ENCODE data around the gene SPATA33. TPM values are rescaled to one million over a fixed set of nuclear protein-coding genes. Genes with fewer than 3 reads are reported as not detected.
A peak's percentile ranks its signal among the peaks of the same experiment; 100 is the strongest.

Gene SPATA33
- total RNA-seq, 1 experiment from 2014 or later, result 17.4 TPM

- Histone ChIP-seq H3K27me3 (ENCODE audit: insufficient read depth, low read length) (peaks cover 6% of the 10 kb centered on the region; the same call in 1 of the 2 replicates), H3K9ac (ENCODE audit: extremely low read depth, insufficient read length, low read length) (no peak overlapping the region), H3K4me2 (ENCODE audit: insufficient read depth, insufficient read length, low read length) (no peak overlapping the region), H4K5ac (ENCODE audit: insufficient read length, low read depth, low read length) (no peak overlapping the region), H3K14ac (ENCODE audit: insufficient read depth, low read length) (no peak overlapping the region), H3K56ac (ENCODE audit: insufficient read length, low read depth, low read length) (no peak overlapping the region), H3K23me2 (ENCODE audit: insufficient read length, low read depth, low read length, poor library complexity, severe bottlenecking) (peaks cover 18% of the 10 kb centered on the region), H3K9me3 (ENCODE audit: control insufficient read depth, low read depth, low read length) (no peaks in the 10 kb centered on the region), H2AK5ac (ENCODE audit: insufficient read length, low read length) (no peak overlapping the region), H3T11ph (ENCODE audit: low read length) (no peak overlapping the region), H2BK12ac (ENCODE audit: insufficient read length, low read depth, low read length) (no peak overlapping the region), H4K91ac (ENCODE audit: insufficient read length, low read depth, low read length) (no peak overlapping the region), H3K23ac (ENCODE audit: insufficient read length, low read depth, low read length) (no peak overlapping the region), H4K8ac (replicated peaks; ENCODE audit: insufficient read length, low read depth, low read length) (no peak overlapping the region), H3K79me2 (ENCODE audit: insufficient read depth, low read length) (no peaks in the 10 kb centered on the region), H2BK15ac (ENCODE audit: low read depth, low read length) (no peak overlapping the region), H3K18ac (ENCODE audit: insufficient read length, low read depth, low read length) (no peak overlapping the region), H2BK20ac (ENCODE audit: low read depth, low read length, poor library complexity, severe bottlenecking) (no peak overlapping the region), H3K27ac (ENCODE audit: insufficient read length, low read depth, low read length) (no peak overlapping the region), H2AFZ (ENCODE audit: low read length) (no peak overlapping the region), H2BK5ac (ENCODE audit: insufficient read length, low read length) (no peak overlapping the region), H4K20me1 (ENCODE audit: control insufficient read depth, insufficient read depth, insufficient read length) (no peaks in the 10 kb centered on the region), H2BK120ac (ENCODE audit: low read depth, low read length, poor library complexity, severe bottlenecking) (no peak overlapping the region), H3K4ac (ENCODE audit: low read depth, low read length) (no peak overlapping the region), H3K79me1 (ENCODE audit: insufficient read depth, low read depth, low read length, poor library complexity, severe bottlenecking) (no peaks in the 10 kb centered on the region), H3K4me1 (ENCODE audit: insufficient read depth, low read length) (no peaks in the 10 kb centered on the region)
- WGBS (ENCODE audit: extremely low coverage, insufficient read length, low lambda C conversion rate), result no CpG with 5 or more reads among the region's 24 CpGs
- Mint-ChIP-seq H3K9me3 (no peaks in the 10 kb centered on the region; a peak in 1 of 5 replicates), H3K36me3 (ENCODE audit: insufficient read depth in 1 of 3, low read depth in 3 of 3) (peaks cover 29 to 48% (median 37%) of the 10 kb centered on the region in 3 experiments), H3K27me3 (ENCODE audit: low read depth) (peaks cover 55% of the 10 kb centered on the region), H3K27ac (no peak overlapping the region), H3K4me1 (peaks cover 12 to 14% of the 10 kb centered on the region in 2 experiments), H3K4me3 (0 out of 5 replicates have a peak overlapping the region, but pooled peaks of 1 of the 2 experiments have one; percentile 21)
- TF ChIP-seq, protein P1, sequence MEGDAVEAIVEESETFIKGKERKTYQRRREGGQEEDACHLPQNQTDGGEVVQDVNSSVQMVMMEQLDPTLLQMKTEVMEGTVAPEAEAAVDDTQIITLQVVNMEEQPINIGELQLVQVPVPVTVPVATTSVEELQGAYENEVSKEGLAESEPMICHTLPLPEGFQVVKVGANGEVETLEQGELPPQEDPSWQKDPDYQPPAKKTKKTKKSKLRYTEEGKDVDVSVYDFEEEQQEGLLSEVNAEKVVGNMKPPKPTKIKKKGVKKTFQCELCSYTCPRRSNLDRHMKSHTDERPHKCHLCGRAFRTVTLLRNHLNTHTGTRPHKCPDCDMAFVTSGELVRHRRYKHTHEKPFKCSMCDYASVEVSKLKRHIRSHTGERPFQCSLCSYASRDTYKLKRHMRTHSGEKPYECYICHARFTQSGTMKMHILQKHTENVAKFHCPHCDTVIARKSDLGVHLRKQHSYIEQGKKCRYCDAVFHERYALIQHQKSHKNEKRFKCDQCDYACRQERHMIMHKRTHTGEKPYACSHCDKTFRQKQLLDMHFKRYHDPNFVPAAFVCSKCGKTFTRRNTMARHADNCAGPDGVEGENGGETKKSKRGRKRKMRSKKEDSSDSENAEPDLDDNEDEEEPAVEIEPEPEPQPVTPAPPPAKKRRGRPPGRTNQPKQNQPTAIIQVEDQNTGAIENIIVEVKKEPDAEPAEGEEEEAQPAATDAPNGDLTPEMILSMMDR (conservative IDR thresholded peaks at IDR 0.05), result no peak
- DNase-seq, result no peak
Observed at GRCh38 chr16:89717688-89718505, 60.3 kb downstream of the SPATA33 start.

Other genes with a start within 250 kb of the SPATA33 start
- gene ANKRD11, start 167.3 kb upstream of the SPATA33 start, total RNA-seq (2021), result 178 and 181 TPM in 2 replicates
- 110 and 119 TPM in 2 replicates for gene SPG7, start 149.4 kb upstream of the SPATA33 start, total RNA-seq (2021)
- gene RPL13, start 97.2 kb upstream of the SPATA33 start, total RNA-seq (2021), result 2,157 and 2,259 TPM in 2 replicates
- gene CPNE7, start 82.1 kb upstream of the SPATA33 start, total RNA-seq (2021), result 22.5 and 23.4 TPM in 2 replicates
- gene DPEP1, start 44.2 kb upstream of the SPATA33 start, total RNA-seq (2021), result 1.1 and 1.2 TPM in 2 replicates
- gene CHMP1A, start 128 bp upstream of the SPATA33 start, total RNA-seq (2021), result 85.4 and 89.6 TPM in 2 replicates
- 76.6 and 77.1 TPM in 2 replicates for gene CDK10, start 28.9 kb downstream of the SPATA33 start, total RNA-seq (2021)
- gene SPATA2L, start 43.9 kb downstream of the SPATA33 start, total RNA-seq (2021), result 27.1 and 27.4 TPM in 2 replicates
- 5.6 and 6.0 TPM in 2 replicates for gene VPS9D1, start 63.1 kb downstream of the SPATA33 start, total RNA-seq (2021)
- gene ZNF276, start 63.7 kb downstream of the SPATA33 start, total RNA-seq (2021), result 17.4 and 18.6 TPM in 2 replicates
- gene FANCA, start 158.8 kb downstream of the SPATA33 start, total RNA-seq (2021), result 84.3 and 106 TPM in 2 replicates
- gene SPIRE2, start 170.6 kb downstream of the SPATA33 start, total RNA-seq (2021), result 6.7 and 6.9 TPM in 2 replicates
- 109 and 124 TPM in 2 replicates for gene TCF25, start 215.8 kb downstream of the SPATA33 start, total RNA-seq (2021)